NB4 (cell line): ENCODE data around the gene RBM47.

Source experiments
- TF ChIP-seq, protein P1 (sequence below): IDR thresholded peaks from 2 replicates; pipeline ENCODE4 v1.6.1; 2011; ENCODE audit warnings: low read depth, low read length
- TF ChIP-seq, protein P2 (sequence below): IDR thresholded peaks from one replicate; pipeline ENCODE4 v1.5.1; 2012; ENCODE audit warnings: low read depth, low read length

DNA sequence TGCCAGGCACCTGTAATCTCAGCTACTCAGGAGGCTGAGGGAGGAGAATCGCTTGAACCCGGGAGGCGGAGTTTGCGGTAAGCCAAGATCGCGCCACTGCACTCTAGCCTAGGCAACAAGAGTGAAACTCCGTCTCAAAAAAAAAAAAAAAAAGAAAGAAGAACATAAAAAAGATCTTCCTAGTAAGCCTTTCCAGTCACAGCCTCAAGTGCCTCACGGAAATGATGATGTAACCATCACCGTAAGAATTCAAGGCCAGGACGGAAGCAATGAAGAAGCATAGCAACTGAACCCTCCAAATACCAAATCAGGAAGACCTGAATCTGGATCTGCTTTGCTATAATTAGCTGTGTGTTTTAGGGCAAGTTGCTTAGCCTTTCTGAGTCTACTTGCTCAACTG, 28.8 kb downstream of the RBM47 start:
- TF ChIP-seq, protein P1, sequence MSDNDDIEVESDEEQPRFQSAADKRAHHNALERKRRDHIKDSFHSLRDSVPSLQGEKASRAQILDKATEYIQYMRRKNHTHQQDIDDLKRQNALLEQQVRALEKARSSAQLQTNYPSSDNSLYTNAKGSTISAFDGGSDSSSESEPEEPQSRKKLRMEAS = no peak
- TF ChIP-seq, protein P2, sequence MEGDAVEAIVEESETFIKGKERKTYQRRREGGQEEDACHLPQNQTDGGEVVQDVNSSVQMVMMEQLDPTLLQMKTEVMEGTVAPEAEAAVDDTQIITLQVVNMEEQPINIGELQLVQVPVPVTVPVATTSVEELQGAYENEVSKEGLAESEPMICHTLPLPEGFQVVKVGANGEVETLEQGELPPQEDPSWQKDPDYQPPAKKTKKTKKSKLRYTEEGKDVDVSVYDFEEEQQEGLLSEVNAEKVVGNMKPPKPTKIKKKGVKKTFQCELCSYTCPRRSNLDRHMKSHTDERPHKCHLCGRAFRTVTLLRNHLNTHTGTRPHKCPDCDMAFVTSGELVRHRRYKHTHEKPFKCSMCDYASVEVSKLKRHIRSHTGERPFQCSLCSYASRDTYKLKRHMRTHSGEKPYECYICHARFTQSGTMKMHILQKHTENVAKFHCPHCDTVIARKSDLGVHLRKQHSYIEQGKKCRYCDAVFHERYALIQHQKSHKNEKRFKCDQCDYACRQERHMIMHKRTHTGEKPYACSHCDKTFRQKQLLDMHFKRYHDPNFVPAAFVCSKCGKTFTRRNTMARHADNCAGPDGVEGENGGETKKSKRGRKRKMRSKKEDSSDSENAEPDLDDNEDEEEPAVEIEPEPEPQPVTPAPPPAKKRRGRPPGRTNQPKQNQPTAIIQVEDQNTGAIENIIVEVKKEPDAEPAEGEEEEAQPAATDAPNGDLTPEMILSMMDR = no peak
